Epithelial cell of proximal tubule (primary cell): ENCODE measurements around the gene MRPL10. TPM values are rescaled to one million over a fixed set of nuclear protein-coding genes. Genes with fewer than 3 reads are reported as not detected.
A peak's percentile ranks its signal among the peaks of the same experiment; 100 is the strongest.
"Not testable (repeated sequence)": the region's sequence is repeated elsewhere in the genome, so short reads cannot be mapped to it uniquely, and the experiment has no call there.

Experiments
- DNase-seq: peaks from one replicate; pipeline ENCODE4 v3.0.0-alpha.2; 2011; ENCODE audit warnings: low read depth
- H3K4me3 ChIP-seq: 2 replicates; pipeline ENCODE4 v1.5.1; 2011; ENCODE audit warnings: low read depth, mild to moderate bottlenecking, low read length
- CTCF ChIP-seq: conservative IDR thresholded peaks from 2 replicates; pipeline ENCODE4 v1.5.1; 2012; ENCODE audit warnings: low read depth, mild to moderate bottlenecking, low read length
- total RNA-seq: library from RNA; depleted of rRNA; stranded (reverse); fragments of >200 nt; gene quantifications from 2 replicates; pipeline ENCODE4 v1.2.3, GENCODE V29; 2015

MRPL10 gene
- total RNA-seq, 1 donor from 2014 or later = 40.6 TPM

- TF ChIP-seq CTCF = peak; percentile 76
- DNase-seq = no peak
- no peak overlapping the region for H3K4me3 ChIP-seq
Observed at GRCh38 chr17:47776330-47777197, 54.8 kb downstream of the MRPL10 start.

- no peak overlapping the region for H3K4me3 ChIP-seq
- DNase-seq = no peak
- TF ChIP-seq CTCF = no peak
Observed at GRCh38 chr17:47774987-47775580, 56.3 kb downstream of the MRPL10 start.

DNA sequence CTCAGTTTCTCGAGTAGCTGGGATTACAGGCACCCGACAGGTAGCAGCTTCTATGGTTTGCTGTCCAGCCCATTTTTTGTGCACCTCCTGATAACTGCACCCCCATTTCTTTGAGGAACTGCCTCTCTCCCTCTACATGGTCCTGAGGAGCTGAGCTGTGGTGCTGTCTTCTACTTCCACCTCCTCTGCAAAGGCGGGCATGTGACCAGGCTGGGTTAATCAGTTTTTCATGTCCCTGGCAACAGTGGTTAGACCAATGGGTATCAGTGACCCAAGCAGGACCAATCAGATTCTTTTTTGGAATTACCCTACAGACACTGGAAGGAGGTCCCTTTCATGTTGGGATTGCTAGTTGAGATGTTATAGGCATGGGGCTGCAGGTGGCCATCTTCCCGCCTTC, 57.0 kb downstream of the MRPL10 start:
- no peak for DNase-seq
- H3K4me3 ChIP-seq = no peak overlapping the region
- TF ChIP-seq CTCF = no peak

DNA sequence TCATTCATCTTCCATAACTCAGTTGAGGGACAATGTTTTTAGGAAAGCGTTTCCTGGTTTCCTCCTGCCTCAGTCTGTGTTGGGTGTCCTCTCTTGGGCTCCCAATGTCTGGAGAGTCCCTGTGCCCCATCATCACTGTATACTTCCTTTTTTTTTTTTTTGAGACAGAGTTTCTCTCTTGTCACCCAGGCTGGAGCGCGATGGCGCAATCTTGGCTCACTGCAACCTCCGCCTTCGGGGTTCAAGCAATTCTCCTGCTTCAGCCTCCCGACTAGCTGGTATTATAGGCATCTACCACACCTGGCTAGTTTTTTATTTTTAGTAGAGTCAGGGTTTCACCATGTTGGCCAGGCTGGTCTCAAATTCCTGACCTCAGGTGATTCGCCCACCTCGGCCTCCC, 57.7 kb downstream of the MRPL10 start:
- not testable (repeated sequence) for DNase-seq, H3K4me3 ChIP-seq

Other genes starting within 250 kb of the MRPL10 start
- 392 and 428 TPM in 2 replicates for gene KPNB1, start 181.6 kb downstream of the MRPL10 start, total RNA-seq
- 1.3 and 4.2 TPM in 2 replicates for gene TBKBP1, start 137.4 kb downstream of the MRPL10 start, total RNA-seq
- gene TBX21, start 98.3 kb downstream of the MRPL10 start, total RNA-seq = not detected in 2 replicates
- 6.9 and 8.4 TPM in 2 replicates for gene OSBPL7, start 9.7 kb downstream of the MRPL10 start, total RNA-seq
- not detected in 2 replicates for gene LRRC46, start 129 bp upstream of the MRPL10 start, total RNA-seq
- 21.2 and 24.5 TPM in 2 replicates for gene SCRN2, start 9.7 kb upstream of the MRPL10 start, total RNA-seq
- 1.8 and 2.0 TPM in 2 replicates for gene SP6, start 19.6 kb upstream of the MRPL10 start, total RNA-seq
- 2.1 and 5.4 TPM in 2 replicates for gene SP2, start 64.7 kb upstream of the MRPL10 start, total RNA-seq
- 39.5 and 47.6 TPM in 2 replicates for gene PNPO, start 110.0 kb upstream of the MRPL10 start, total RNA-seq
- gene PRR15L, start 126.3 kb upstream of the MRPL10 start, total RNA-seq = 3.5 and 3.8 TPM in 2 replicates
- 71.0 and 111 TPM in 2 replicates for gene CDK5RAP3, start 139.6 kb upstream of the MRPL10 start, total RNA-seq
- gene COPZ2, start 206.3 kb upstream of the MRPL10 start, total RNA-seq = 2.6 and 8.0 TPM in 2 replicates
- gene NFE2L1, start 216.8 kb upstream of the MRPL10 start, total RNA-seq = 69.1 and 79.6 TPM in 2 replicates